Middle frontal gyrus (tissue), 1 donor: ENCODE measurements around the gene B4GALNT3.

Source experiments
- DNase-seq: peaks from one replicate; pipeline ENCODE4 v3.0.0-alpha.2; 2015; ENCODE audit warnings: low spot score; ENCODE audit errors: extremely low spot score

The B4GALNT3 gene

DNA sequence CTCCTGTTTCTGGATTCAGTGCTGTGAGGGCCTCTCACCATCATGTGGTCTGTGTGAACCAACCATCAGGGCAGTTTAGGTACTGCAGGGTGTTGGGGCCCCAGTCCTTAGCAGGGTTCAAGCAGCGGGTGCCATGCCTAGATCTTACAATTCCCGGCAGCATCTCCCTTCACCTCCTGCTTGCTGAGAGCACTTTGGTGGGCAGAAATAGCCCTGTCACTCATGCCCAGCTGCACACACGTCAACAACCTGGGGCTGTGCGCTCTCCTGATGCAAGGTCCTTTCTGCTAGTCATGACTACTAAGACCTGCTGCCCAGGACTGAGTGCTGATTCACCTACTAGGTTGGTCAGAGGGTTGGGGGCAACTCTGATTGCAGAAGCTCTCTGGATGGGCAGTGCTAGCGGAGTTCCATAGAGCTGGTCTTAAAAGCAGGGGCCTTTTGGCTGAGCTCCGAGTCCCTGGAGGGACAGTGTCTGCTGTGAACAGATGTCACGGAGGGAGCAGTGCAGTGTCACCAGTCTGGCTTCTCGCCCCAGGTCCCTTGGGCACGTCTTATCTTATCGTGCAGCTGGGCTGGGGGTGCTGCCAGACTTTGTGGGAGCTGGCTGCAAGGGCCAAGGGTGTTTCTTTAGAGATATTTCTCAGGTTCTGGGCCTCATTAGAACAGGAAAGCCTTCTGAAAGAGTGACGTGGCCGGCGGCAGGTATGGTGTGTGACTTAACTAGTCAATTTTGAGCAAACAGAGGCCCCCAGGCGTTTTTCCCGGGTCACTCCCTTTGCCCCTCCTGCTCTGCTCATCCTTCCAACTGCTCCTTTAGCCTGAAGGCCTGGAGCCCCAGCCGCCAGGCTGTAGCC is 131.7 kb downstream of the B4GALNT3 start:
- no peak for DNase-seq

DNA sequence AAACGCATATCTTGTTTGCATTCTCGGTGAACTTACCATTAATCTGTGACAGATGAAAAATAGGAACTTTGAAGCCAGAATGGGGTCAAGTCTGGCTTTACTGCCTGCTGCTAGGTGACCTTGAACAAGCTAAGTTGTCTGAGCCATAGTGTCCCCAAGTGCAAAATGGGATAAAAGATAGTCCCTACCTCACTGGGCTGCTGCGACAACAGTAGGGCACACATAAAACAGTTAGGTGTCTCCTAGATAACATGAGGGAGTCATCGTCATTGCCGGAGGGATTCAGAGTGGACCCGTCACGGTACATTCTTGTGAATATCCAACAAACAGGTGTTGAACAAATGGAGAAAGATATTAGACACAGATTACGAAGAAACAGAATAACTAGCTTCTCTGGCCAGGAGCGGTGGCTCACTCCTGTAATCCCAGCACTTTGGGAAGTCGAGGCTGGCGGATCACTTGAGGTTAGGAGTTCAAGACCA is 132.3 kb downstream of the B4GALNT3 start:
- no peak for DNase-seq

DNA sequence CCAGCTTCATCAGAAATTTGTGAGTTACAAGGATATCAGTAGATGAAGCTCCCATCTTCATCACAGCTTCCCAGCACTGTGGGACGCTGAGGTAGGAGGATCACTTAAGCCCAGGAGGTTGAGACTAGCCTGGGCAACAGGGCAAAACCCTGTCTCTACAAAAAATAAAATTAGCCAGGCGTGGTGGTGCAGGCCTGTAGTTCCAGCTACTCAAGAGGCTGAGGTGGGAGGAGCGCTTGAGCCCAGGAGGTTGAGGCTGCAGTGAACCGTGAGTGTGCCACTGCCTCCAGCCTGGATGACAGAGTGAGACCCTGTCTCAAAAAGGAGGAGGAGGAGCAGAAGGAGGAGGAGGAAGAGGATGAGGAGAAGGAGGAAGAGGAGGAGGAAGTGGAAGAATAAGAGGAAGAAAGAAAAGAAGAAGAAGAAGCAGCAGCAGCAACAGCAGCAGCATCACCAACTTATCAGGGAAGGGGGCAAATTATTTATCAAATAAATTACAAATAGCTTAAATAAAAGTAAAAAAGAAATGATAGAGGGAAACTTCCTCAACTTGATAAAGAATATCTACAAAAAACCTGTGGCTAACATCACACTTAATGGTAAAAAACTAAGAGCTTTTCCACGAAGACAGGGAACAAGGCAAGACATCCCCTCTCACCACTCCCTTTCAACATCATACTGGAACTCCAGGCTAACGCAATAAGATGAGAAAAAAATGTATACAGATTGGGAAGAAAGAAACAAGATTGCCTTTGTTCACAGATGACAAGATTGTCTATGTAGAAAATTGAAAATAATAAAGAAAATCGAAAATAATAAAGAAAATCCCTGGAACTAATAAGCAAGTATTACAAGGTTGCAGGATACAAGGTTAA is 133.9 kb downstream of the B4GALNT3 start:
- no peak for DNase-seq

GRCh38 chr12:597926-598568 is 138.3 kb downstream of the B4GALNT3 start:
- DNase-seq, result no peak

DNA sequence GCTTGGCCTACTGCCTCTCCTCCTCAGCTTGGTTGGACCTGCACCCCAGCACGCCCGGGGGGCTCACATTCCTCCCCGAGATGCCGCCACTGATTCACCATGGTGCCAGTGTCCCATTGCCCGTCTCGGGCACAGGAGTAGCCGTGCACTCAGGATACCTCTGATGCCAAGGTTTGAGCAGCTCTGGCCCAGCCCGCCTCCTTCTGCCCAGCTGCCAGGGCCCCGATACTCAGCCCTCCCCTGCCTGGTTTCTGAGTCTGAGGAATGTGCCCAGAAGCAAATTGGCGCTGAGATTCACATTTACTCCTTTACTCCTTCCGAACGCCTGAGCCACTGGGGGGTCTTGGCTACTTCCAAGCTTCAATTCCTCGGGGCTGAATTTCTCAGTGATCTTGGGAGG is 140.0 kb downstream of the B4GALNT3 start:
- DNase-seq, result no peak

DNA sequence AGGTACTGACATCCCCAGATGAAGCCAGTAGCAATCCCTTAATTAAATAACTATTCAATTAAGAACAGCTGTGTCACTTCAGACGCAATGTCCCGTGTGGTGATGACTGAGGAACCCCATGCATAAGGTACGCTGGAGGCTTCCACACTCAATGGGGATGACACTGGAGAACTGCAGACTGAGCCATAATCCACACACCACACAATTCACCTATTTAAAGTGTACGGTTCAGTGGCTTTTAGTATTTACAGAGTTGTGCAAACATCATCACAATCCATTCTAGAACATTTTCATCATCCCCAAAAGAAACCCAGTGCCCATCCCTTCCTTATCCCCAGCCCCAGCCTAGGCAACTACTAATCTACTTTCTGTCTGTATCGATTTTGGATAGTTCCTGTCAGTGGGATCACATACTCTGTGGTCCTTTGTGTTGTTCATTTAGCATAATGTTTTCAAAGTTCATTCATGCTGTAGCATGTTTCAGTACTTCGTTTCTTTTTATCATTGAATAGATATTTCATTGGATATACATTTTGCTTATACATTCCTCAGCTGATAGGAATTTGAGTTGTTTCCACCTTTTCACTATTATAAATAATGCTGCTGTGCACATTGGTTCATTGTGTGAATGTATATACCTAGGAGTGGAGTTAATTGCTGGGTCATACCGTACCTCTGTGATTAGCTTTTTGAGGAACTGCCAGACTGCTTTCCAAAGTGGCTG is 142.4 kb downstream of the B4GALNT3 start:
- no peak for DNase-seq

DNA sequence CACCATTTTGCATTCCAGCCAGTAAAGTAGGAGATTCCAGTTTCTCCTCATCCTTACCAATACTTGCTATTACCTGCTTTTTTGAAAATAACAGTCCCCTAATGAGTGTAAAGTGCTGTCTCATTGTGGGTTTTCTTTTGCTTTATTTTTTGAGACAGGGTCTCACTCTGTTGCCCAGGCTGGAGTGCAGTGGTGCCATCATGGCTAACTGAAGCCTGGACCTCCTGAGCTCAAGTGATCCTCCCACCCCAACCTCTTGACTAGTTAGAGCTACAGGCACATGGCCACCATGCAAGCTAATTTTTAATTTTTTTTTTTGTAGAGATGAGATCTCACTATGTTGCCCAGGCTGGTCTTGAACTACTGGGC is 142.9 kb downstream of the B4GALNT3 start:
- DNase-seq, result no peak

GRCh38 chr12:604956-605355 is 145.2 kb downstream of the B4GALNT3 start:
- DNase-seq, result no peak

GRCh38 chr12:607541-608001 is 147.8 kb downstream of the B4GALNT3 start:
- DNase-seq, result no peak

GRCh38 chr12:608413-608812 is 148.7 kb downstream of the B4GALNT3 start:
- no peak for DNase-seq

DNA sequence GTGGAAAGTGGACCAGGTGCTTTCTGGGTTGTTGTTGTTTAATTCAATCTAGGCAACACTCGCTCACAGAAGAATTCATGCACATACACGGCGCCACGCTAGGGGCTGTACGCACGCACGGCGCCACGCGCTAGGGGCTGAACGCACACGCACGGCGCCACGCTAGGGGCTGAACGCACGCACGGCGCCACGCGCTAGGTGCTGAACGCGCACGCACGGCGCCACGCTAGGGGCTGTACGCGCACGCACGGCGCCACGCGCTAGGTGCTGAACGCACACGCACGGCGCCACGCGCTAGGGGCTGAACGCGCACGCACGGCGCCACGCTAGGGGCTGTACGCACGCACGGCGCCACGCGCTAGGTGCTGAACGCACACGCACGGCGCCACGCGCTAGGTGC is 149.2 kb downstream of the B4GALNT3 start:
- no peak for DNase-seq

- DNase-seq, result no peak
Observed at GRCh38 chr12:611721-612120, 152.0 kb downstream of the B4GALNT3 start.

- no peak for DNase-seq
Observed at GRCh38 chr12:612293-612692, 152.6 kb downstream of the B4GALNT3 start.

DNA sequence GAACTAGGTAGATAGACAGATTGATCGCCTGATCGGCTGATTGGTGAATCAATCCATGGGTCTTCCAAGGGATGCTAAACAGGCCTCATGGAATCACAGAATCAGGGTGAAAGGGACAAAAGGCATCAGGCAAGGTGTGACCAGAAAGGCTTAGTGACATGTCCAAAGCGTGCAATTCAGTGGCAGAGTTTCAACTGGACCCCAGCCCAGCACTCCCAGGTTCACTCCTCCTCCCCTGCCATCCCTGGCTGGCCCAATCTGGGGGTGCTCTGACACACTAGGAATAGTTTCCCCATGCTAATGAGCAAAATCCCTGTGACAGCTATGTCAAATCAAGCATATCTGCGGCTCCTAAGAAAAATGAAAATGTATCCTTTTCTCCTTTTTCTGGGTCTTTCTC is 153.1 kb downstream of the B4GALNT3 start:
- DNase-seq, result no peak
